Lower lobe of right lung (tissue), 2 donors: Measurements from ENCODE around the gene SERPINA4. TPM values are rescaled to one million over a fixed set of nuclear protein-coding genes. Genes with fewer than 3 reads are reported as not detected.

Source experiments
- ATAC-seq, 2 donors: fragments of 200-7000 bp; cut with Tn5 transposase; one replicate each; pipeline ENCODE4 v1.9.1; 2020 to 2022; ENCODE audit warnings: mild to moderate bottlenecking in 2 of 2, moderate library complexity in 2 of 2
- DNase-seq: peaks from one replicate; pipeline ENCODE4 v3.0.0-alpha.2; 2020
- H3K27ac ChIP-seq: fragments of 200-600 bp; one replicate; pipeline ENCODE4 v1.8.0; 2022
- H3K27me3 ChIP-seq: fragments of 200-600 bp; one replicate; pipeline ENCODE4 v1.8.0; 2022; ENCODE audit warnings: low read depth
- H3K36me3 ChIP-seq: fragments of 200-600 bp; one replicate; pipeline ENCODE4 v1.8.0; 2022; ENCODE audit warnings: mild to moderate bottlenecking
- H3K4me1 ChIP-seq: fragments of 200-600 bp; one replicate; pipeline ENCODE4 v1.8.0; 2022
- H3K4me3 ChIP-seq: fragments of 200-600 bp; one replicate; pipeline ENCODE4 v1.8.0; 2022; ENCODE audit warnings: mild to moderate bottlenecking
- H3K9me3 ChIP-seq: fragments of 200-600 bp; one replicate; pipeline ENCODE4 v1.8.0; 2022
- CTCF ChIP-seq: fragments of 200-600 bp; IDR thresholded peaks from one replicate; pipeline ENCODE4 v1.8.0; 2022; ENCODE audit warnings: antibody characterized with exemption, mild to moderate bottlenecking
- intact Hi-C: fragments of 100-400 bp; cut with DNase I; formaldehyde crosslinking; loops from one replicate; pipeline ENCODE4 v1.11.0; 2022
- total RNA-seq: library from RNA; stranded (reverse); fragmentation: NEBNext Ultra II Directional; extraction: Animal tissue kit (Norgen Biotek cat#: 25700); gene quantifications from one replicate; pipeline ENCODE4 v1.2.1, GENCODE V29; 2021
- donor health status: DM: no; HTN: yes; CAD: no; lungs with severe emphysema.

The SERPINA4 gene
- total RNA-seq, 1 donor from 2014 or later, result not detected

GRCh38 chr14:94598506-94598815, 37.2 kb downstream of the SERPINA4 start:
- no peak for TF ChIP-seq CTCF
- ATAC-seq (no peak), DNase-seq (no peak)
- intact Hi-C loops, result no loop called here
- Histone ChIP-seq H3K9me3 (no peaks in the 10 kb centered on the region), H3K27me3 (no peaks in the 10 kb centered on the region), H3K36me3 (no peaks in the 10 kb centered on the region), H3K4me3 (no peak overlapping the region), H3K27ac (no peak overlapping the region), H3K4me1 (peaks cover 14% of the 10 kb centered on the region)

- H3K4me3 ChIP-seq, result no peak overlapping the region
- no peaks in the 10 kb centered on the region for H3K36me3 ChIP-seq
- no peak overlapping the region for H3K27ac ChIP-seq
- TF ChIP-seq CTCF, result no peak
- intact Hi-C loops, result no loop called here
- no peaks in the 10 kb centered on the region for H3K9me3 ChIP-seq
- H3K27me3 ChIP-seq, result no peaks in the 10 kb centered on the region
- peaks cover 14% of the 10 kb centered on the region for H3K4me1 ChIP-seq
- peak; percentile 66 to 76 for ATAC-seq
- DNase-seq, result no peak
Observed at GRCh38 chr14:94598816-94599655, 37.8 kb downstream of the SERPINA4 start.

GRCh38 chr14:94599656-94600004, 38.4 kb downstream of the SERPINA4 start:
- H3K27me3 ChIP-seq, result no peaks in the 10 kb centered on the region
- DNase-seq (no peak), ATAC-seq (no peak)
- no peaks in the 10 kb centered on the region for H3K9me3 ChIP-seq
- intact Hi-C loops, result no loop called here
- no peak for TF ChIP-seq CTCF
- no peak overlapping the region for H3K4me3 ChIP-seq
- no peak overlapping the region for H3K27ac ChIP-seq
- no peaks in the 10 kb centered on the region for H3K36me3 ChIP-seq
- peaks cover 14% of the 10 kb centered on the region for H3K4me1 ChIP-seq

GRCh38 chr14:94600148-94600545, 38.9 kb downstream of the SERPINA4 start:
- Histone ChIP-seq H3K36me3 (no peaks in the 10 kb centered on the region), H3K4me3 (no peak overlapping the region), H3K27ac (no peak overlapping the region), H3K4me1 (peaks cover 14% of the 10 kb centered on the region), H3K27me3 (no peaks in the 10 kb centered on the region), H3K9me3 (no peaks in the 10 kb centered on the region)
- TF ChIP-seq CTCF, result no peak
- DNase-seq, result no peak
- intact Hi-C loops, result no loop called here
- no peak for ATAC-seq

GRCh38 chr14:94601884-94602391, 40.7 kb downstream of the SERPINA4 start:
- no peaks in the 10 kb centered on the region for H3K36me3 ChIP-seq
- TF ChIP-seq CTCF, result no peak
- peaks cover 14% of the 10 kb centered on the region for H3K4me1 ChIP-seq
- no peaks in the 10 kb centered on the region for H3K27me3 ChIP-seq
- intact Hi-C loops, result no loop called here
- no peaks in the 10 kb centered on the region for H3K9me3 ChIP-seq
- no peak overlapping the region for H3K4me3 ChIP-seq
- ATAC-seq (peak; percentile 36 to 59), DNase-seq (no peak)
- H3K27ac ChIP-seq, result no peak overlapping the region
